ENCODE data around the gene MOG. TPM values are rescaled to one million over a fixed set of nuclear protein-coding genes. Genes with fewer than 3 reads are reported as not detected.
A peak's percentile ranks its signal among the peaks of the same experiment; 100 is the strongest.
"Not testable (repeated sequence)": the region's sequence is repeated elsewhere in the genome, so short reads cannot be mapped to it uniquely, and the experiment has no call there.

Gene MOG
- total RNA-seq, 1 experiment from 2014 or later: 0.55 TPM

GRCh38 chr6:29656157-29656556, 735 bp upstream of the MOG start (continued):
- TF ChIP-seq ZNF281 (CRISPR knock-in tag; IDR thresholded peaks at IDR 0.05): no peak
- TF ChIP-seq ZNF232 (CRISPR knock-in tag; IDR thresholded peaks at IDR 0.05): no peak
- TF ChIP-seq KAT7 (CRISPR knock-in tag; IDR thresholded peaks at IDR 0.05; ENCODE audit: borderline replicate concordance): no peak
- no peak for TF ChIP-seq HMGA2 (CRISPR knock-in tag; IDR thresholded peaks at IDR 0.05)
- no peak for TF ChIP-seq TEAD1 (CRISPR knock-in tag; IDR thresholded peaks at IDR 0.05)
- TF ChIP-seq STAT6 (CRISPR knock-in tag; conservative IDR thresholded peaks at IDR 0.05; ENCODE audit: low read depth): no peak
- TF ChIP-seq ZNF138 (CRISPR knock-in tag; conservative IDR thresholded peaks at IDR 0.05): no peak
- no peak for TF ChIP-seq ZSCAN18 (CRISPR knock-in tag; IDR thresholded peaks at IDR 0.05)
- TF ChIP-seq EMX1 (CRISPR knock-in tag; IDR thresholded peaks at IDR 0.05): no peak
- TF ChIP-seq ZNF512 (CRISPR knock-in tag; IDR thresholded peaks at IDR 0.05; ENCODE audit: borderline replicate concordance): no peak
- TF ChIP-seq NR2C2 (CRISPR knock-in tag; IDR thresholded peaks at IDR 0.05): no peak
- TF ChIP-seq ZNF263 (CRISPR knock-in tag; IDR thresholded peaks at IDR 0.05; ENCODE audit: low read depth): no peak
- TF ChIP-seq CREM (CRISPR knock-in tag; IDR thresholded peaks at IDR 0.05): no peak

GRCh38 chr6:29661071-29661470, 4.2 kb downstream of the MOG start:
- ChIA-PET POLR2A (interaction anchor here (1.0 to 2.8 kb wide), 3 partner anchors 8 to 16 kb away, joined by 3 to 20 read pairs (median 16); no protein-coding TSS in a partner anchor), CTCF (interaction anchor here (0.6 to 8.8 kb wide), 9 partner anchors 10 to 176 kb away, joined by 3 to 192 read pairs (median 4); partner anchors contain the start of gene GABBR1)
- Mint-ChIP-seq H3K36me3 (no peaks in the 10 kb centered on the region), H3K4me3 (peak overlapping the region; percentile 49), H3K4me1 (peaks cover 73% of the 10 kb centered on the region), H3K27ac (peak overlapping the region; percentile 99), H3K9me3 (no peaks in the 10 kb centered on the region), H3K27me3 (ENCODE audit: low read depth) (no peaks in the 10 kb centered on the region)
- DNase-seq (ENCODE audit: low spot score): no peak
- peak; percentile 36 for ATAC-seq
- TF ChIP-seq ZBTB21 (CRISPR knock-in tag; IDR thresholded peaks at IDR 0.05; ENCODE audit: borderline replicate concordance) (no peak), TEAD1 (CRISPR knock-in tag; IDR thresholded peaks at IDR 0.05) (peak; percentile 28; the same call in 1 of the 2 replicates)

GRCh38 chr6:29661502-29662141, 4.7 kb downstream of the MOG start:
- H3K9me3 Mint-ChIP-seq; H3K27me3 Mint-ChIP-seq (ENCODE audit: low read depth); DNase-seq (ENCODE audit: low spot score); H3K36me3 Mint-ChIP-seq: not testable (repeated sequence)
- POLR2A ChIA-PET: interaction anchor here (0.6 to 2.8 kb wide), 7 partner anchors 8 to 1172 kb away, joined by 3 to 20 read pairs (median 4); no protein-coding TSS in a partner anchor
- Mint-ChIP-seq H3K4me3 (peak overlapping the region; percentile 49), H3K4me1 (peaks cover 73% of the 10 kb centered on the region), H3K27ac (peak overlapping the region; percentile 99)
- CTCF ChIA-PET: interaction anchor here (0.9 to 8.8 kb wide), 8 partner anchors 11 to 55 kb away, joined by 3 to 192 read pairs (median 5); partner anchors contain the start of gene GABBR1
- ATAC-seq: peak; percentile 68
- TF ChIP-seq FOXK1 (CRISPR knock-in tag; IDR thresholded peaks at IDR 0.05): peak; percentile 43; the same call in 1 of the 2 replicates
- peak; percentile 80; the same call in 1 of the 2 replicates for TF ChIP-seq TEAD1 (CRISPR knock-in tag; IDR thresholded peaks at IDR 0.05)
- peak; percentile 11; the same call in 1 of the 2 replicates for TF ChIP-seq ZNF532 (CRISPR knock-in tag; IDR thresholded peaks at IDR 0.05; ENCODE audit: borderline replicate concordance)
